SK-N-SH (cell line): Measurements from ENCODE around the gene WDR46. TPM values are rescaled to one million over a fixed set of nuclear protein-coding genes. Genes with fewer than 3 reads are reported as not detected.
A peak's percentile ranks its signal among the peaks of the same experiment; 100 is the strongest.

Source experiments
- CTCF ChIA-PET: fragments of 300-600, 350-600 bp; formaldehyde crosslinking; extraction: SDS; loops from one replicate; lab custom pipeline; 2021; lab: Yijun Ruan, JAX
- POLR2A ChIA-PET: fragments of 350-600 bp; sonication (Branson Sonifier 250); formaldehyde crosslinking; extraction: SDS; loops from one replicate; lab custom pipeline; 2020; ENCODE audit warnings: antibody characterized with exemption, inconsistent platforms; lab: Yijun Ruan, JAX
- DNase-seq: peaks from one replicate; pipeline ENCODE4 v3.0.0; 2012
- H2AFZ ChIP-seq: fragments of 200-600 bp; sonication (generic); 2 replicates; pipeline ENCODE4 v1.8.1; 2016; ENCODE audit warnings: antibody characterized with exemption, mild to moderate bottlenecking, low read depth
- H3F3A ChIP-seq: fragments of 200-600 bp; sonication (generic); replicated peaks from 2 replicates; pipeline ENCODE3; 2016; ENCODE audit warnings: antibody characterized with exemption, mild to moderate bottlenecking; ENCODE audit not compliant: insufficient read depth
- H3K27ac ChIP-seq, 2 experiments: fragments of 200-500 bp in 1 of 2; fragments of 200-600 bp in 1 of 2; sonication (Bioruptor generic) in 1 of 2; sonication (generic), shearing (Covaris generic) in 1 of 2; 2 replicates each; pipeline versions ENCODE4 v1.5.1 to v1.6.1; 2014 to 2016; ENCODE audit warnings: low read depth in 2 of 2, inconsistent platforms in 1 of 2, low read length in 1 of 2, mild to moderate bottlenecking in 1 of 2, mixed read lengths in 1 of 2
- H3K27me3 ChIP-seq: fragments of 200-600 bp; sonication (generic), shearing (Covaris generic); 2 replicates; pipeline ENCODE4 v1.6.1; 2016; ENCODE audit warnings: mixed run types; ENCODE audit not compliant: insufficient read depth
- H3K36me3 ChIP-seq, 2 experiments: fragments of 200-500 bp in 1 of 2; fragments of 200-600 bp in 1 of 2; sonication (Bioruptor generic) in 1 of 2; sonication (generic) in 1 of 2; replicated peaks in 1 of 2; 2 replicates each; pipeline versions ENCODE3 to v1.5.1; 2014 to 2016; ENCODE audit warnings: low read length in 1 of 2, mild to moderate bottlenecking in 1 of 2; ENCODE audit not compliant: insufficient read depth in 2 of 2, control insufficient read depth in 1 of 2
- H3K4me1 ChIP-seq, 2 experiments: fragments of 200-500 bp in 1 of 2; fragments of 200-600 bp in 1 of 2; sonication (Bioruptor generic) in 1 of 2; sonication (generic), shearing (Covaris generic) in 1 of 2; 2 replicates each; pipeline versions ENCODE4 v1.5.1 to v1.6.1; 2014 to 2016; ENCODE audit warnings: low read depth in 1 of 2, low read length in 1 of 2, mixed run types in 1 of 2; ENCODE audit not compliant: insufficient read depth in 2 of 2, control insufficient read depth in 1 of 2
- H3K4me2 ChIP-seq: fragments of 200-600 bp; sonication (generic), shearing (Covaris generic); 2 replicates; pipeline ENCODE4 v1.6.1; 2017; ENCODE audit warnings: mixed run types
- H3K4me3 ChIP-seq, 2 experiments: fragments of 200-500 bp in 1 of 2; fragments of 200-600 bp in 1 of 2; sonication (Bioruptor generic) in 1 of 2; sonication (generic), shearing (Covaris generic) in 1 of 2; 2 replicates each; pipeline versions ENCODE4 v1.5.1 to v1.8.1; 2014 to 2016; ENCODE audit warnings: low read depth in 2 of 2, inconsistent platforms in 1 of 2, low read length in 1 of 2, mild to moderate bottlenecking in 1 of 2, mixed read lengths in 1 of 2, moderate library complexity in 1 of 2
- H3K79me2 ChIP-seq: fragments of 200-600 bp; sonication (generic); 2 replicates; pipeline ENCODE4 v1.8.1; 2017; ENCODE audit warnings: mild to moderate bottlenecking; ENCODE audit not compliant: insufficient read depth
- H3K9ac ChIP-seq: fragments of 200-600 bp; sonication (generic); 2 replicates; pipeline ENCODE4 v1.6.1; 2017; ENCODE audit warnings: mixed run types
- H3K9me2 ChIP-seq: fragments of 200-600 bp; sonication (generic); 2 replicates; pipeline ENCODE4 v1.6.1; 2017; ENCODE audit warnings: mixed run types
- H3K9me3 ChIP-seq: fragments of 200-600 bp; sonication (generic); 2 replicates; pipeline ENCODE4 v1.6.1; 2017; ENCODE audit warnings: mixed run types, mild to moderate bottlenecking, moderate library complexity
- H4K20me1 ChIP-seq: fragments of 200-600 bp; sonication (generic); 2 replicates; pipeline ENCODE4 v1.6.1; 2017; ENCODE audit warnings: mild to moderate bottlenecking, mixed run types; ENCODE audit not compliant: insufficient read depth
- EP300 ChIP-seq, 2 experiments: IDR thresholded peaks; 2 replicates each; pipeline versions ENCODE4 v1.4.0 to v1.6.1; 2012; ENCODE audit warnings: borderline replicate concordance in 1 of 2, low read depth in 1 of 2, low read length in 1 of 2
- FOXJ3 ChIP-seq: sonication (generic); formaldehyde crosslinking; IDR thresholded peaks from 2 replicates; pipeline ENCODE4 v1.5.1; 2020; ENCODE audit warnings: mild to moderate bottlenecking, missing genetic modification reagents
- JUND ChIP-seq: IDR thresholded peaks from 2 replicates; pipeline ENCODE4 v1.4.0; 2012
- MXI1 ChIP-seq: IDR thresholded peaks from 2 replicates; pipeline ENCODE4 v1.6.1; 2012; ENCODE audit warnings: mild to moderate bottlenecking, low read depth, low read length, improper control_type of control experiment
- RAD21 ChIP-seq: IDR thresholded peaks from 2 replicates; pipeline ENCODE4 v1.6.1; 2012; ENCODE audit warnings: mild to moderate bottlenecking, low read length
- RCOR1 ChIP-seq: fragments of 150-350 bp; IDR thresholded peaks from 2 replicates; pipeline ENCODE4 v1.6.1; 2017; ENCODE audit warnings: antibody characterized with exemption, low read length
- RFX5 ChIP-seq: IDR thresholded peaks from 2 replicates; pipeline ENCODE4 v1.6.1; 2012; ENCODE audit warnings: mild to moderate bottlenecking, improper control_type of control experiment, low read length
- TCF12 ChIP-seq: IDR thresholded peaks from 2 replicates; pipeline ENCODE4 v1.4.0; 2012
- WGBS: methylation state at CpG from one replicate; pipeline ENCODE4 v1.1.6; 2017; ENCODE audit warnings: low lambda C conversion rate; 5-methylcytosine and 5-hydroxymethylcytosine counted together
- polyA plus RNA-seq, 3 experiments: library from polyadenylated mRNA; depleted of rRNA; stranded (reverse); fragments of >200 nt; gene quantifications; 2 replicates each; pipeline ENCODE4 v1.2.3, GENCODE V29; 2012
- TF ChIP-seq, protein P1 (sequence below): IDR thresholded peaks from 2 replicates; pipeline ENCODE4 v1.4.0; 2012; ENCODE audit warnings: low read depth, borderline replicate concordance
- TF ChIP-seq, protein P2 (sequence below): fragments of 200-600 bp; sonication (generic); IDR thresholded peaks from 2 replicates; pipeline ENCODE4 v1.6.1; 2017; ENCODE audit warnings: antibody characterized with exemption, mild to moderate bottlenecking, moderate library complexity
- TF ChIP-seq, protein P3 (sequence below): fragments of 150-350 bp; IDR thresholded peaks from 2 replicates; pipeline ENCODE4 v1.6.1; 2016; ENCODE audit warnings: mild to moderate bottlenecking, low read depth, low read length

Gene WDR46
- polyA plus RNA-seq, 1 of the 3 experiments (the other 2 are of a cell fraction), result 153 TPM

DNA sequence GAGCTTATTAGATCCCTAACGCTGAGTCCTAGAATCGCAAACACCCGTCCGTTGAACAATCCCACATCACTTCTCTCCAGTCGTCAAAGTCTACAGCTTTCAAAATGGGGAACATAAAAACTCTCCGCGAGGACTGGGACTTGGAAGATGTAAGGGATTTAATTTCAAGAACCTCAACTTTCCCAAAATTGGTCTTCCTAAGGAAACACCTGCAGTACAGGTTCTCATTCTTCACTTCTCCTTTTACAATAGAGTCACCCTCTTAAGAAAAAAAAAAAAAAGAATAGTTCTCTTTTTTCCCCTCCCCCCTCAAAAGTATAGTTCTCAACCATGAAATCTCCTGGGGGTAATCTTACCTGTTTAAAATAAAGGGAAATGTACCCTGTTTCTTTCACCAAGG is 35.1 kb upstream of the WDR46 start:
- no peaks in the 10 kb centered on the region for H3K9me3 ChIP-seq
- POLR2A ChIA-PET, result interaction anchor here (1.1 kb wide), 1 partner anchor 51 kb away, joined by 3 read pairs; no protein-coding TSS in a partner anchor
- H3K27ac ChIP-seq, result peak overlapping the region in 1 of 2 experiments; percentile 97; a peak in 2 of 4 replicates
- peak; percentile 25 for DNase-seq
- H3K4me1 ChIP-seq, result peaks cover 25 to 34% of the 10 kb centered on the region in 2 experiments; a peak in 3 of 4 replicates
- H3K4me3 ChIP-seq, result peak overlapping the region; percentile 79 to 91; a peak in 3 of 4 replicates
- peak overlapping the region; percentile 99 for H3K4me2 ChIP-seq
- 78% methylated on average over 7 of the region's 7 CpGs for whole genome bisulfite sequencing
- H2AFZ ChIP-seq, result peak overlapping the region; percentile 97; the same call in 1 of the 2 replicates
- H4K20me1 ChIP-seq, result no peaks in the 10 kb centered on the region
- CTCF ChIA-PET, result no interaction called here
- no peaks in the 10 kb centered on the region for H3K27me3 ChIP-seq
- H3K36me3 ChIP-seq, result peaks cover 12 to 21% of the 10 kb centered on the region in 2 experiments
- TF ChIP-seq FOXJ3 (CRISPR knock-in tag) (no peak), RCOR1 (no peak), TCF12 (no peak)
- TF ChIP-seq, protein P1, sequence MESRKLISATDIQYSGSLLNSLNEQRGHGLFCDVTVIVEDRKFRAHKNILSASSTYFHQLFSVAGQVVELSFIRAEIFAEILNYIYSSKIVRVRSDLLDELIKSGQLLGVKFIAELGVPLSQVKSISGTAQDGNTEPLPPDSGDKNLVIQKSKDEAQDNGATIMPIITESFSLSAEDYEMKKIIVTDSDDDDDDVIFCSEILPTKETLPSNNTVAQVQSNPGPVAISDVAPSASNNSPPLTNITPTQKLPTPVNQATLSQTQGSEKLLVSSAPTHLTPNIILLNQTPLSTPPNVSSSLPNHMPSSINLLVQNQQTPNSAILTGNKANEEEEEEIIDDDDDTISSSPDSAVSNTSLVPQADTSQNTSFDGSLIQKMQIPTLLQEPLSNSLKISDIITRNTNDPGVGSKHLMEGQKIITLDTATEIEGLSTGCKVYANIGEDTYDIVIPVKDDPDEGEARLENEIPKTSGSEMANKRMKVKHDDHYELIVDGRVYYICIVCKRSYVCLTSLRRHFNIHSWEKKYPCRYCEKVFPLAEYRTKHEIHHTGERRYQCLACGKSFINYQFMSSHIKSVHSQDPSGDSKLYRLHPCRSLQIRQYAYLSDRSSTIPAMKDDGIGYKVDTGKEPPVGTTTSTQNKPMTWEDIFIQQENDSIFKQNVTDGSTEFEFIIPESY, result no peak
- TF ChIP-seq, protein P2, sequence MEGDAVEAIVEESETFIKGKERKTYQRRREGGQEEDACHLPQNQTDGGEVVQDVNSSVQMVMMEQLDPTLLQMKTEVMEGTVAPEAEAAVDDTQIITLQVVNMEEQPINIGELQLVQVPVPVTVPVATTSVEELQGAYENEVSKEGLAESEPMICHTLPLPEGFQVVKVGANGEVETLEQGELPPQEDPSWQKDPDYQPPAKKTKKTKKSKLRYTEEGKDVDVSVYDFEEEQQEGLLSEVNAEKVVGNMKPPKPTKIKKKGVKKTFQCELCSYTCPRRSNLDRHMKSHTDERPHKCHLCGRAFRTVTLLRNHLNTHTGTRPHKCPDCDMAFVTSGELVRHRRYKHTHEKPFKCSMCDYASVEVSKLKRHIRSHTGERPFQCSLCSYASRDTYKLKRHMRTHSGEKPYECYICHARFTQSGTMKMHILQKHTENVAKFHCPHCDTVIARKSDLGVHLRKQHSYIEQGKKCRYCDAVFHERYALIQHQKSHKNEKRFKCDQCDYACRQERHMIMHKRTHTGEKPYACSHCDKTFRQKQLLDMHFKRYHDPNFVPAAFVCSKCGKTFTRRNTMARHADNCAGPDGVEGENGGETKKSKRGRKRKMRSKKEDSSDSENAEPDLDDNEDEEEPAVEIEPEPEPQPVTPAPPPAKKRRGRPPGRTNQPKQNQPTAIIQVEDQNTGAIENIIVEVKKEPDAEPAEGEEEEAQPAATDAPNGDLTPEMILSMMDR, result no peak
- no peaks in the 10 kb centered on the region for H3K9me2 ChIP-seq
- H3K9ac ChIP-seq, result no peak overlapping the region
- peaks cover 33% of the 10 kb centered on the region for H3F3A ChIP-seq
- peaks cover 35% of the 10 kb centered on the region for H3K79me2 ChIP-seq

DNA sequence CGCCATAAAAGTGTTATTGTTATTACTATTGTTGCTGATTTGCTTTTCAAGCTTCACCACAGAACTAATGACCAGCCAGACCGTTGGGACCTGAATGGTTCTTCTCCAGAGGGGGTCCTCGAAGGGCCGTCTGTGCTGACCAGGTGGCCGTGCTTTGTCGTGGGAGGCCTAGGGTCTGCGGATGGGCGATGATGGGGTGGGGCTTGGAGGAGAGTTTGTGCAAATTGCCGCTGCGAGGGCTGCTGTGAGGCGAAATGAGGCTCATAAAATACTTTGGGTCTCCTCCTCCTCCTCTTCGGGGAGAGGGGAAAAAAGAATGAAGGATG is 34.5 kb upstream of the WDR46 start:
- Histone ChIP-seq H4K20me1 (no peaks in the 10 kb centered on the region), H3K36me3 (peaks cover 18 to 26% of the 10 kb centered on the region in 2 experiments), H2AFZ (peak overlapping the region; percentile 97), H3K4me3 (peak overlapping the region; percentile 79 to 91), H3K4me1 (peaks cover 30 to 40% of the 10 kb centered on the region in 2 experiments; a peak in 3 of 4 replicates), H3K79me2 (peaks cover 40% of the 10 kb centered on the region), H3K9ac (peak overlapping the region; percentile 87; the same call in 1 of the 2 replicates), H3K9me3 (no peaks in the 10 kb centered on the region), H3K27ac (peak overlapping the region; percentile 88 to 97), H3K4me2 (peak overlapping the region; percentile 99), H3F3A (peaks cover 38% of the 10 kb centered on the region), H3K9me2 (no peaks in the 10 kb centered on the region), H3K27me3 (no peaks in the 10 kb centered on the region)
- CTCF ChIA-PET, result no interaction called here
- WGBS, result 6% methylated on average over 12 of the region's 12 CpGs
- POLR2A ChIA-PET, result interaction anchor here (0.6 to 1.1 kb wide), 3 partner anchors 20 to 354 kb away, joined by 3 read pairs; no protein-coding TSS in a partner anchor
- peak; percentile 70 for DNase-seq
- TF ChIP-seq, protein P3, sequence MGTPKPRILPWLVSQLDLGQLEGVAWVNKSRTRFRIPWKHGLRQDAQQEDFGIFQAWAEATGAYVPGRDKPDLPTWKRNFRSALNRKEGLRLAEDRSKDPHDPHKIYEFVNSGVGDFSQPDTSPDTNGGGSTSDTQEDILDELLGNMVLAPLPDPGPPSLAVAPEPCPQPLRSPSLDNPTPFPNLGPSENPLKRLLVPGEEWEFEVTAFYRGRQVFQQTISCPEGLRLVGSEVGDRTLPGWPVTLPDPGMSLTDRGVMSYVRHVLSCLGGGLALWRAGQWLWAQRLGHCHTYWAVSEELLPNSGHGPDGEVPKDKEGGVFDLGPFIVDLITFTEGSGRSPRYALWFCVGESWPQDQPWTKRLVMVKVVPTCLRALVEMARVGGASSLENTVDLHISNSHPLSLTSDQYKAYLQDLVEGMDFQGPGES, result no peak
- peak; percentile 41 for TF ChIP-seq RAD21
- TF ChIP-seq RFX5, result no peak
- no peak for TF ChIP-seq JUND
- TF ChIP-seq MXI1, result no peak
- TF ChIP-seq EP300 (IDR thresholded peaks at IDR 0.05; ENCODE audit: borderline replicate concordance in 1 of 2, low read depth in 1 of 2, low read length in 1 of 2), result no peak
